Measurements from ENCODE around the gene VPS13D.

DNA sequence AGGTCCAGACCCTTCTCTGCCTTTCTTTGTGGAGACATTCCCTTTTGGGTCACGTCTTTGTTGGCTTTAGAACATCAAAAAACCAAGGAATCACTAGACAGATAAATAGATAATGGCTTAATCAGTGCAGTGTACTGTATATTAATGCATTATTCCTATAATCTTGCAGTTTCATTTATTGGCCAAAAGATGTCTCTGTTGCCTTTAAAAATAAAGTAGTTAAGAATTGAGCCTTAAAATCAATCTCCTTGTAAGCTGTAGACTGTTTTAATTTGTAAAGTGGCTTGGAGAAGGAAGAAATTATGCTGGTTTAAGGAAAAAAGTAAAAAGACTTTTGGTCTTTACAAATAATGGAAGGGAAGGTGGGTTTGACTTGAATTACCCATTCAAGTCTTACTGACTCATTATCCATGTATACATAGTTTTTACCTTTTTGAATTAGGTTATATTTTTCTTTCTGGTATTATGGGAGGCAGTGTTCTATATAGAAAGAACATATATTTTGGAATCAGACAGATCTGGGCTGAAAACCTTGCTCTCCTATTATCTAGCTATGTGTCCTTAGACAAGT is 84.6 kb downstream of the VPS13D start:
- TF ChIP-seq, protein P1, sequence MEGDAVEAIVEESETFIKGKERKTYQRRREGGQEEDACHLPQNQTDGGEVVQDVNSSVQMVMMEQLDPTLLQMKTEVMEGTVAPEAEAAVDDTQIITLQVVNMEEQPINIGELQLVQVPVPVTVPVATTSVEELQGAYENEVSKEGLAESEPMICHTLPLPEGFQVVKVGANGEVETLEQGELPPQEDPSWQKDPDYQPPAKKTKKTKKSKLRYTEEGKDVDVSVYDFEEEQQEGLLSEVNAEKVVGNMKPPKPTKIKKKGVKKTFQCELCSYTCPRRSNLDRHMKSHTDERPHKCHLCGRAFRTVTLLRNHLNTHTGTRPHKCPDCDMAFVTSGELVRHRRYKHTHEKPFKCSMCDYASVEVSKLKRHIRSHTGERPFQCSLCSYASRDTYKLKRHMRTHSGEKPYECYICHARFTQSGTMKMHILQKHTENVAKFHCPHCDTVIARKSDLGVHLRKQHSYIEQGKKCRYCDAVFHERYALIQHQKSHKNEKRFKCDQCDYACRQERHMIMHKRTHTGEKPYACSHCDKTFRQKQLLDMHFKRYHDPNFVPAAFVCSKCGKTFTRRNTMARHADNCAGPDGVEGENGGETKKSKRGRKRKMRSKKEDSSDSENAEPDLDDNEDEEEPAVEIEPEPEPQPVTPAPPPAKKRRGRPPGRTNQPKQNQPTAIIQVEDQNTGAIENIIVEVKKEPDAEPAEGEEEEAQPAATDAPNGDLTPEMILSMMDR (IDR thresholded peaks at IDR 0.05) = peak; percentile 28 to 47 (median 44)
- TF ChIP-seq POLR2A (IDR thresholded peaks at IDR 0.05) = no peak

Measured in uterus (tissue), 2 donors.